CD4-positive, alpha-beta T cell treated with Interleukin-21 for 1 hour (primary cell): ENCODE measurements around the gene OR11G2.
A peak's percentile ranks its signal among the peaks of the same experiment; 100 is the strongest.
"Not testable (repeated sequence)": the region's sequence is repeated elsewhere in the genome, so short reads cannot be mapped to it uniquely, and the experiment has no call there.

Experiments used
- DNase-seq: peaks from one replicate; pipeline ENCODE4 v3.0.0-alpha.2; 2020

Gene OR11G2

DNA sequence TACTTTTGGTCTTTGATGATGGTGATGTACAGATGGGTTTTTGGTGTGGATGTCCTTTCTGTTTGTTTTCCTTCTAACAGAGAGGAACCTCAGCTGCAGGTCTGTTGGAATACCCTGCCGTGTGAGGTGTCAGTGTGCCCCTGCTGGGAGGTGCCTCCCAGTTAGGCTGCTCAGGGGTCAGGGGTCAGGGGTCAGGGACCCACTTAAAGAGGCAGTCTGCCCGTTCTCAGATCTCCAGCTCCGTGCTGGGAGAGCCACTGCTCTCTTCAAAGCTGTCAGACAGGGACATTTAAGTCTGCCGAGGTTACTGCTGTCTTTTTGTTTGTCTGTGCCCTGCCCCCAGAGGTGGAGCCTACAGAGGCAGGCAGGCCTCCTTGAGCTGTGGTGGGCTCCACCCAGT lies 44.7 kb downstream of the OR11G2 start:
- DNase-seq: not testable (repeated sequence)

DNA sequence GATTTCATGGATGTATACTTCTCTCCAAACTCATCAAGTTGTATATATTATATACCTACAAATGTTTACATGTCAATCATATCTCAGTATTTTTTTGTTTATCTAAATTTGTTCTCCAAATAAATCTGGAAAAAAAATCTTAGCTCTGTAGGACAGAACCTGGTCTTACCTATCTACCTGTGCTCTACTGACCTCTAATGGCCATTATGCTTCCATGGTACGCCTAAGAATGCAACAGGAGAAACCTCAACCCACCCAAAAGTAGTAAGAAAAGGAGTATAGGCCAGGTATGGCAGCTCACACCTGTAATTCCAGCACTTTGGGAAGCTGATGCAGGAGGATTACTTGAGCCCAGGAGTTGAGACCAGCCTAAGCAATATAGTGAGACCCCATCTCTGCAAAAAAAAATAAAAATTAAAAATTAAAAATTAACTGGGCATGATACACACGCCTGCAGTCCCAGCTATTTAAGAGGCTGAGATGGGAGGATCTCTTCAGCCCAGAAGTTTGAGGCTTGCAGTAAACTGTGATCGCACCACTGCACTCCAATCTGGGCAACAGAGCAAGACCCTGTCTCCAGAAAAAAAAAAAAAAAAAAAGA lies 57.0 kb downstream of the OR11G2 start:
- peak; percentile 11 for DNase-seq
